Measurements from ENCODE around the gene KIF16B.

Gene KIF16B

GRCh38 chr20:16351415-16351814 lies 221.8 kb downstream of the KIF16B start:
- DNase-seq (ENCODE audit: low read depth), result no peak

- DNase-seq (ENCODE audit: low read depth), result no peak
Measured at GRCh38 chr20:16350465-16350864, 222.8 kb downstream of the KIF16B start.

- no peak for DNase-seq (ENCODE audit: low read depth)
Measured at GRCh38 chr20:16349523-16350260, 223.6 kb downstream of the KIF16B start.

GRCh38 chr20:16346956-16347355 lies 226.3 kb downstream of the KIF16B start:
- DNase-seq (ENCODE audit: low read depth), result no peak

GRCh38 chr20:16337707-16338106 lies 235.5 kb downstream of the KIF16B start:
- no peak for DNase-seq (ENCODE audit: low read depth)

- no peak for DNase-seq (ENCODE audit: low read depth)
Measured at GRCh38 chr20:16327606-16328005, 245.6 kb downstream of the KIF16B start.

GRCh38 chr20:16321291-16321690 lies 252.0 kb downstream of the KIF16B start:
- DNase-seq (ENCODE audit: low read depth), result no peak

- DNase-seq (ENCODE audit: low read depth), result no peak
Measured at GRCh38 chr20:16317445-16318362, 255.5 kb downstream of the KIF16B start.

GRCh38 chr20:16316513-16316912 lies 256.7 kb downstream of the KIF16B start:
- DNase-seq (ENCODE audit: low read depth), result no peak

GRCh38 chr20:16314748-16315159 lies 258.5 kb downstream of the KIF16B start:
- DNase-seq (ENCODE audit: low read depth), result no peak

GRCh38 chr20:16314320-16314719 lies 258.9 kb downstream of the KIF16B start:
- no peak for DNase-seq (ENCODE audit: low read depth)

- no peak for DNase-seq (ENCODE audit: low read depth)
Measured at GRCh38 chr20:16313917-16314316, 259.3 kb downstream of the KIF16B start.

GRCh38 chr20:16312998-16313397 lies 260.2 kb downstream of the KIF16B start:
- DNase-seq (ENCODE audit: low read depth), result no peak

- no peak for DNase-seq (ENCODE audit: low read depth)
Measured at GRCh38 chr20:16311756-16312155, 261.5 kb downstream of the KIF16B start.

GRCh38 chr20:16308754-16309153 lies 264.5 kb downstream of the KIF16B start:
- DNase-seq (ENCODE audit: low read depth), result no peak

GRCh38 chr20:16302818-16303217 lies 270.4 kb downstream of the KIF16B start:
- no peak for DNase-seq (ENCODE audit: low read depth)

- no peak for DNase-seq (ENCODE audit: low read depth)
Measured at GRCh38 chr20:16301986-16302385, 271.3 kb downstream of the KIF16B start.

- no peak for DNase-seq (ENCODE audit: low read depth)
Measured at GRCh38 chr20:16299897-16300296, 273.4 kb downstream of the KIF16B start.

GRCh38 chr20:16296931-16297330 lies 276.3 kb downstream of the KIF16B start:
- DNase-seq (ENCODE audit: low read depth), result no peak

GRCh38 chr20:16295534-16295933 lies 277.7 kb downstream of the KIF16B start:
- no peak for DNase-seq (ENCODE audit: low read depth)

- DNase-seq (ENCODE audit: low read depth), result no peak
Measured at GRCh38 chr20:16293590-16293989, 279.7 kb downstream of the KIF16B start.

- no peak for DNase-seq (ENCODE audit: low read depth)
Measured at GRCh38 chr20:16292226-16292880, 280.9 kb downstream of the KIF16B start.

GRCh38 chr20:16290358-16290757 lies 282.9 kb downstream of the KIF16B start:
- DNase-seq (ENCODE audit: low read depth), result no peak
